ENCODE measurements around the gene ZNF575. TPM values are rescaled to one million over a fixed set of nuclear protein-coding genes. Genes with fewer than 3 reads are reported as not detected.

ZNF575 gene
- total RNA-seq, 1 experiment from 2014 or later: 2.8 TPM

DNA sequence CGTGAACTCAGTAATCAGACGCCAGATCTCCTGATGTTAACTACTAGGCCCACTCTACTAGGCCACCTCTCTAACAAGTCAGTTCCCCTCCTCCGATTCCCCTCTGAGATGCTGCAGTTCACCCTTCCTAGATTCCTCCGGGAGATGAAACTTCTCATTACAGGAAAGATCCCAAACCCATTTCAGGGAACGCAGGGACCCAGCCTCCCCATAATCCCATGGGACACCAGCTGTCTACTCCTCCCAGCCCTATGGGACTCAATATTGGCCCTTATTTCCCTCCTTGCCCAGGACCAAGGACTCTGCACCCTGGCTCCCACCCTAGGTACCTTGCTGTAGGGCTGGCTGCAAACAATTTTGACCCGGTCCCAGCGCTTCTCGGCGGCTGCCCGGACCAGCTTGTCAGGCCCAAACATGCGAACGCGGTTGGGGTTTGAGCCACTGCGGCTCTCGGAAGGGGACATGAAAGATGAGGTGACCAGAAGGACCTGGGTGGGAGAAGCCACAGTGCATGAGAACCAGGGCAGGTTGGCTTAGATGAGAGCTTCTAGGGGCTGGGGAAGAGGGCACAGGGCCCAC lies 21.4 kb downstream of the ZNF575 start:
- H3K36me3 Mint-ChIP-seq (ENCODE audit: insufficient read depth, unreplicated experiment): peaks cover 32% of the 10 kb centered on the region
- BruUV-seq (replicated peaks): no TSS peak
- no peaks in the 10 kb centered on the region for H3K27me3 Mint-ChIP-seq (ENCODE audit: unreplicated experiment)
- TF ChIP-seq, protein P1, sequence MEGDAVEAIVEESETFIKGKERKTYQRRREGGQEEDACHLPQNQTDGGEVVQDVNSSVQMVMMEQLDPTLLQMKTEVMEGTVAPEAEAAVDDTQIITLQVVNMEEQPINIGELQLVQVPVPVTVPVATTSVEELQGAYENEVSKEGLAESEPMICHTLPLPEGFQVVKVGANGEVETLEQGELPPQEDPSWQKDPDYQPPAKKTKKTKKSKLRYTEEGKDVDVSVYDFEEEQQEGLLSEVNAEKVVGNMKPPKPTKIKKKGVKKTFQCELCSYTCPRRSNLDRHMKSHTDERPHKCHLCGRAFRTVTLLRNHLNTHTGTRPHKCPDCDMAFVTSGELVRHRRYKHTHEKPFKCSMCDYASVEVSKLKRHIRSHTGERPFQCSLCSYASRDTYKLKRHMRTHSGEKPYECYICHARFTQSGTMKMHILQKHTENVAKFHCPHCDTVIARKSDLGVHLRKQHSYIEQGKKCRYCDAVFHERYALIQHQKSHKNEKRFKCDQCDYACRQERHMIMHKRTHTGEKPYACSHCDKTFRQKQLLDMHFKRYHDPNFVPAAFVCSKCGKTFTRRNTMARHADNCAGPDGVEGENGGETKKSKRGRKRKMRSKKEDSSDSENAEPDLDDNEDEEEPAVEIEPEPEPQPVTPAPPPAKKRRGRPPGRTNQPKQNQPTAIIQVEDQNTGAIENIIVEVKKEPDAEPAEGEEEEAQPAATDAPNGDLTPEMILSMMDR (IDR thresholded peaks at IDR 0.05; ENCODE audit: unreplicated experiment): no peak
- H3K4me3 Mint-ChIP-seq (ENCODE audit: low read depth, unreplicated experiment): no peak overlapping the region
- CTCF ChIA-PET: interaction anchor here (0.6 to 1.2 kb wide), 6 partner anchors 8 to 255 kb away, joined by 3 to 6 read pairs (median 3); no protein-coding TSS in a partner anchor
- no peak overlapping the region for H3K27ac Mint-ChIP-seq (ENCODE audit: unreplicated experiment)
- no peaks in the 10 kb centered on the region for H3K4me1 Mint-ChIP-seq (ENCODE audit: low read depth, unreplicated experiment)
- intact Hi-C loops (cut with micrococcal nuclease; ENCODE audit: unreplicated experiment): no loop called here
- no peaks in the 10 kb centered on the region for H3K9me3 Mint-ChIP-seq (ENCODE audit: low read depth, unreplicated experiment)
- no peak for DNase-seq

DNA sequence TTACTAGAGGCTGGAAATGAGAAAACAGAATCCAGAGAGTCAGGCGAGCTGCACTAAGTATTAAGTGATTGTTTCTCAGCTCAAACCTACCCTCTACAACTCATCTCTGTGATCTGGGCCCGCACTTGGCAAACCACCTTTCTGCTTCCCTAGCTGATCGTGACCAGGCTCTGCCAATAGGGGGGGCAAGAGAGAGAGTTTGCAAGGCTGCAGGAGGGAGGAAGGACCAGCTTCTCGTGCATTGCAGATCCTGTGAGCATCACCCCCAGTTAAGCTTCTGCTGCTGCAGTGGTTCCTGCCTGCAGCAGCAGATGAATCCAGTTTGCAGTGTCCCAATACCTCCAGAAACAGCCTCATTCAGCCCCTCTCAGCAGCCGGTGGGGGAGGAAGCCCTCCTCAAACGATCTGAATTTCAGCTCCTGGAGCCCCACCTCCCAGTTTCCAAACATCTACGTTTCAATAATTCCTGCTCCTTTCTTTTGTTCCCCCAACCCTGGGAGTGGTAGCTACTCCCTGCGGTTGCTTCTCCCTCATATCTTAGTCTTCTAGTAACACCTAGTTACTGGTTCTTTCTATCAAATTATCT lies 22.3 kb downstream of the ZNF575 start:
- peak; percentile 87 for DNase-seq
- Mint-ChIP-seq H3K4me3 (ENCODE audit: low read depth, unreplicated experiment) (no peak overlapping the region), H3K27ac (ENCODE audit: unreplicated experiment) (no peak overlapping the region), H3K4me1 (ENCODE audit: low read depth, unreplicated experiment) (no peaks in the 10 kb centered on the region), H3K36me3 (ENCODE audit: insufficient read depth, unreplicated experiment) (peaks cover 38% of the 10 kb centered on the region), H3K27me3 (ENCODE audit: unreplicated experiment) (no peaks in the 10 kb centered on the region), H3K9me3 (ENCODE audit: low read depth, unreplicated experiment) (no peaks in the 10 kb centered on the region)
- TF ChIP-seq, protein P1 (IDR thresholded peaks at IDR 0.05; ENCODE audit: unreplicated experiment): peak; percentile 84
- intact Hi-C loops (cut with micrococcal nuclease; ENCODE audit: unreplicated experiment): loop anchor here (5.0 kb wide), 1 partner anchor 97 kb away; no protein-coding TSS in a partner anchor
- no TSS peak for BruUV-seq (replicated peaks)
- CTCF ChIA-PET: interaction anchor here (0.6 to 1.6 kb wide), 13 partner anchors 8 to 254 kb away, joined by 3 to 13 read pairs (median 3); partner anchors contain the start of genes IRGQ, KCNN4, ZNF575 and ZNF576

DNA sequence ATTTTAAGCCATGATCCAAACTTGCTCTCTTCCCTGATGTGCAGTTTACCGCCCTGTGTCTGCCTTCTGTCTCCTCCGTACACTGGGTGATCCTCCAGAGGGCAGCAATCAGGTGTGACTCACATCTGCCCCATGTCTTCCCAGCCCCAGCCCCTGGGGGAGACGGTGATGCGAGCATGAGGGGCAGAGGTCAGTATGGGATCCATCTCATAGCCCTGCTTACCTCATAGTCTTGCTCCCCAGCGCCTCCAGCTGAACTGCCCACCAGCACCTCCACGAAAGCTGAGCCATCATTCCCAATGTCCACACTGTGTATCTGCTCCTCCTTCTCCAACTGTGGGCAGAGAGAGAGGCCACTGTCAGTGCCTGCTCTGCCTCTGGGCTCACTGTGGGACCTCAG lies 27.7 kb downstream of the ZNF575 start:
- CTCF ChIA-PET: no interaction called here

DNA sequence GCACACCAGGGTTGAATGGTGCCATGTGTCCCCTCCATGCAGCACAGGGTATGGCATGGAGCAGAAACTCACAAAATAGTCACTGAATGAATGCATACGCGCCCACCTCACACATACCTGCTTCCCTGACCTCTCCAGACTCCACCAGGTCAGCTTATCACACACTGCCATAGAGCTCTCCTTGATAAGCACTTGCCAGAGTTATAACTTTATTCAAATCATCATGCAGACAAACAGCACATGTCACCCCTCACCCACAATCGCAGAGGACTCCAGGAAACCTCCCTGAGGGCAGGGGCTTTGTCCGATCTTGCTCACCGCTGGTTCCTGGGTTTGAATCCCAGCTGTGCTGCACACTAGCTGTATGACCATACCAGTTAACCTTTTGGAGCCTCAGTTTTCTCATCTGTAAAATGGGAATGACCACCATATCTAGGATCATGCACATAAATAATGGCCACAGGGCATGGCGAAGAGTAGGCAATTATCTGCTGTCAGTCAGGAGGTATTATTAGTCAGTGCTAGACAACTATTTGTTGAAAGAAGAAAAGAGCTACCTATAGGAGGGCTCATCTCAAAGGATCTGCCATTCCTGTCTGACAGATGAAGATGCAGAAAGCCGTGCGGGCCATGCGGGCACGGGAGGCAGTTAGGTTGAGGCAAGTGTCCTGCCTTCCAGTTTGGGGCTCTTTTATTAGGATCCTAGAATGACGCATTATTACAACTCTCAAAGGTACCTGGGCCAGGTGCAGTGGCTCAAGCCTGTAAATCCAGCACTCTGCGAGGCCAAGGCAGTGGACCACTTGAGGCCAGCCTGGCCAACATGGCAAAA lies 28.4 kb downstream of the ZNF575 start:
- Mint-ChIP-seq H3K4me1 (ENCODE audit: low read depth, unreplicated experiment) (peaks cover 8% of the 10 kb centered on the region), H3K36me3 (ENCODE audit: insufficient read depth, unreplicated experiment) (peaks cover 20% of the 10 kb centered on the region), H3K27ac (ENCODE audit: unreplicated experiment) (no peak overlapping the region), H3K4me3 (ENCODE audit: low read depth, unreplicated experiment) (no peak overlapping the region), H3K27me3 (ENCODE audit: unreplicated experiment) (no peaks in the 10 kb centered on the region), H3K9me3 (ENCODE audit: low read depth, unreplicated experiment) (no peaks in the 10 kb centered on the region)
- TF ChIP-seq, protein P1 (IDR thresholded peaks at IDR 0.05; ENCODE audit: unreplicated experiment): no peak
- intact Hi-C loops (cut with micrococcal nuclease; ENCODE audit: unreplicated experiment): no loop called here
- no peak for DNase-seq
- no TSS peak for BruUV-seq (replicated peaks)
- CTCF ChIA-PET: interaction anchor here (0.7 kb wide), 1 partner anchor 17 kb away, joined by 5 read pairs; no protein-coding TSS in a partner anchor

More for the DNA sequence above, 27.7 kb downstream of the ZNF575 start:
- DNase-seq: peak; percentile 11
- Mint-ChIP-seq H3K4me1 (ENCODE audit: low read depth, unreplicated experiment) (peaks cover 8% of the 10 kb centered on the region), H3K27me3 (ENCODE audit: unreplicated experiment) (no peaks in the 10 kb centered on the region), H3K27ac (ENCODE audit: unreplicated experiment) (no peak overlapping the region), H3K9me3 (ENCODE audit: low read depth, unreplicated experiment) (no peaks in the 10 kb centered on the region), H3K36me3 (ENCODE audit: insufficient read depth, unreplicated experiment) (peaks cover 20% of the 10 kb centered on the region), H3K4me3 (ENCODE audit: low read depth, unreplicated experiment) (no peak overlapping the region)
- BruUV-seq (replicated peaks): no TSS peak
- TF ChIP-seq, protein P1 (IDR thresholded peaks at IDR 0.05; ENCODE audit: unreplicated experiment): no peak
- intact Hi-C loops (cut with micrococcal nuclease; ENCODE audit: unreplicated experiment): no loop called here

Measured in Calu3 (cell line).